ENCODE data around the gene TLE4. TPM values are rescaled to one million over a fixed set of nuclear protein-coding genes. Genes with fewer than 3 reads are reported as not detected.

Gene TLE4
- total and polyA plus RNA-seq, 4 experiments from 2014 or later = 27.9 to 101 (median 72.2) TPM

GRCh38 chr9:79664375-79664831, 92.6 kb downstream of the TLE4 start:
- Histone ChIP-seq H3K36me3 (ENCODE audit: insufficient read depth, low read length) (no peaks in the 10 kb centered on the region), H3K4me3 (ENCODE audit: low read length in 2 of 2) (no peak overlapping the region), H3K9me3 (ENCODE audit: control insufficient read depth in 1 of 2, low read length in 2 of 2) (no peaks in the 10 kb centered on the region), H3K27me3 (ENCODE audit: insufficient read depth, low read length) (no peaks in the 10 kb centered on the region), H3K27ac (ENCODE audit: low read depth, low read length) (no peak overlapping the region), H3K4me1 (ENCODE audit: insufficient read depth, low read length) (peaks cover 21% of the 10 kb centered on the region)
- Mint-ChIP-seq H3K4me3 (no peak overlapping the region), H3K9me3 (peaks cover 0 to 3% (median 0%) of the 10 kb centered on the region in 8 donors), H3K4me1 (peaks cover 35 to 69% (median 51%) of the 10 kb centered on the region in 4 donors), H3K36me3 (peaks cover 21 to 23% of the 10 kb centered on the region in 2 donors), H3K27ac (peak overlapping the region in 2 of 7 donors; percentile 2 to 52), H3K27me3 (no peaks in the 10 kb centered on the region)
- intact Hi-C loops (cut with micrococcal nuclease) = no loop called here
- ChIA-PET CTCF (ENCODE audit: partially characterized antibody) (no interaction called here), POLR2A (ENCODE audit: partially characterized antibody) (no interaction called here)
- no peak for DNase-seq

- POLR2A ChIA-PET (ENCODE audit: partially characterized antibody) = interaction anchor here (0.6 kb wide), 1 partner anchor 33 kb away, joined by 3 read pairs; no protein-coding TSS in a partner anchor
- Mint-ChIP-seq H3K4me1 (peaks cover 42 to 72% (median 54%) of the 10 kb centered on the region in 4 donors), H3K27me3 (no peaks in the 10 kb centered on the region), H3K27ac (peak overlapping the region in 4 of 7 donors; percentile 6 to 37 (median 20)), H3K4me3 (no peak overlapping the region), H3K9me3 (peaks cover 0 to 3% (median 0%) of the 10 kb centered on the region in 8 donors), H3K36me3 (peaks cover 28 to 31% of the 10 kb centered on the region in 2 donors)
- Histone ChIP-seq H3K4me3 (ENCODE audit: low read length in 2 of 2) (no peak overlapping the region), H3K27ac (ENCODE audit: low read depth, low read length) (no peak overlapping the region), H3K36me3 (ENCODE audit: insufficient read depth, low read length) (no peaks in the 10 kb centered on the region), H3K9me3 (ENCODE audit: control insufficient read depth in 1 of 2, low read length in 2 of 2) (no peaks in the 10 kb centered on the region), H3K27me3 (ENCODE audit: insufficient read depth, low read length) (no peaks in the 10 kb centered on the region), H3K4me1 (ENCODE audit: insufficient read depth, low read length) (peaks cover 21% of the 10 kb centered on the region)
- CTCF ChIA-PET (ENCODE audit: partially characterized antibody) = interaction anchor here (0.9 kb wide), 1 partner anchor 84 kb away, joined by 3 read pairs; no protein-coding TSS in a partner anchor
- no peak for DNase-seq
- intact Hi-C loops (cut with micrococcal nuclease) = no loop called here
Measured at GRCh38 chr9:79665369-79665768, 93.6 kb downstream of the TLE4 start.

GRCh38 chr9:79665931-79666330, 94.2 kb downstream of the TLE4 start:
- CTCF ChIA-PET (ENCODE audit: partially characterized antibody) = interaction anchor here (0.9 kb wide), 1 partner anchor 84 kb away, joined by 3 read pairs; no protein-coding TSS in a partner anchor
- DNase-seq = no peak
- no peak overlapping the region for H3K4me3 Mint-ChIP-seq
- H3K27me3 Mint-ChIP-seq = no peaks in the 10 kb centered on the region
- peaks cover 0 to 3% (median 0%) of the 10 kb centered on the region in 8 donors for H3K9me3 Mint-ChIP-seq
- peaks cover 44 to 73% (median 57%) of the 10 kb centered on the region in 4 donors for H3K4me1 Mint-ChIP-seq
- Histone ChIP-seq H3K4me1 (ENCODE audit: insufficient read depth, low read length) (peaks cover 21% of the 10 kb centered on the region), H3K4me3 (ENCODE audit: low read length in 2 of 2) (no peak overlapping the region), H3K27me3 (ENCODE audit: insufficient read depth, low read length) (no peaks in the 10 kb centered on the region), H3K36me3 (ENCODE audit: insufficient read depth, low read length) (no peaks in the 10 kb centered on the region), H3K9me3 (ENCODE audit: control insufficient read depth in 1 of 2, low read length in 2 of 2) (no peaks in the 10 kb centered on the region), H3K27ac (ENCODE audit: low read depth, low read length) (no peak overlapping the region)
- peaks cover 33 to 36% of the 10 kb centered on the region in 2 donors for H3K36me3 Mint-ChIP-seq
- POLR2A ChIA-PET (ENCODE audit: partially characterized antibody) = interaction anchor here (0.6 kb wide), 1 partner anchor 32 kb away, joined by 3 read pairs; no protein-coding TSS in a partner anchor
- H3K27ac Mint-ChIP-seq = peak overlapping the region in 1 of 7 donors; percentile 65
- intact Hi-C loops (cut with micrococcal nuclease) = no loop called here

- H3K36me3 ChIP-seq (ENCODE audit: insufficient read depth, low read length) = no peaks in the 10 kb centered on the region
- H3K27me3 Mint-ChIP-seq = no peaks in the 10 kb centered on the region
- H3K27ac ChIP-seq (ENCODE audit: low read depth, low read length) = no peak overlapping the region
- peaks cover 11% of the 10 kb centered on the region for H3K4me1 ChIP-seq (ENCODE audit: insufficient read depth, low read length)
- H3K4me1 Mint-ChIP-seq = peaks cover 43 to 71% (median 56%) of the 10 kb centered on the region in 4 donors
- H3K9me3 ChIP-seq (ENCODE audit: control insufficient read depth in 1 of 2, low read length in 2 of 2) = no peaks in the 10 kb centered on the region
- intact Hi-C loops (cut with micrococcal nuclease) = no loop called here
- H3K4me3 Mint-ChIP-seq = no peak overlapping the region
- DNase-seq = no peak
- H3K4me3 ChIP-seq (ENCODE audit: low read length in 2 of 2) = no peak overlapping the region
- H3K36me3 Mint-ChIP-seq = peaks cover 35 to 44% of the 10 kb centered on the region in 2 donors
- CTCF ChIA-PET (ENCODE audit: partially characterized antibody) = no interaction called here
- no peaks in the 10 kb centered on the region for H3K27me3 ChIP-seq (ENCODE audit: insufficient read depth, low read length)
- POLR2A ChIA-PET (ENCODE audit: partially characterized antibody) = interaction anchor here (0.7 kb wide), 1 partner anchor 53 kb away, joined by 3 read pairs; no protein-coding TSS in a partner anchor
- no peak overlapping the region for H3K27ac Mint-ChIP-seq
- no peaks in the 10 kb centered on the region for H3K9me3 Mint-ChIP-seq
Measured at GRCh38 chr9:79667120-79667519, 95.4 kb downstream of the TLE4 start.

- peaks cover 38 to 44% of the 10 kb centered on the region in 2 donors for H3K36me3 Mint-ChIP-seq
- intact Hi-C loops (cut with micrococcal nuclease) = no loop called here
- no peaks in the 10 kb centered on the region for H3K9me3 Mint-ChIP-seq
- peaks cover 41 to 71% (median 56%) of the 10 kb centered on the region in 4 donors for H3K4me1 Mint-ChIP-seq
- H3K9me3 ChIP-seq (ENCODE audit: control insufficient read depth in 1 of 2, low read length in 2 of 2) = no peaks in the 10 kb centered on the region
- ChIA-PET CTCF (ENCODE audit: partially characterized antibody) (no interaction called here), POLR2A (ENCODE audit: partially characterized antibody) (no interaction called here)
- no peak for DNase-seq
- no peak overlapping the region for H3K4me3 ChIP-seq (ENCODE audit: low read length in 2 of 2)
- no peaks in the 10 kb centered on the region for H3K27me3 Mint-ChIP-seq
- H3K36me3 ChIP-seq (ENCODE audit: insufficient read depth, low read length) = no peaks in the 10 kb centered on the region
- peaks cover 13% of the 10 kb centered on the region for H3K4me1 ChIP-seq (ENCODE audit: insufficient read depth, low read length)
- no peak overlapping the region for H3K4me3 Mint-ChIP-seq
- no peaks in the 10 kb centered on the region for H3K27me3 ChIP-seq (ENCODE audit: insufficient read depth, low read length)
- H3K27ac ChIP-seq (ENCODE audit: low read depth, low read length) = no peak overlapping the region
- no peak overlapping the region for H3K27ac Mint-ChIP-seq
Measured at GRCh38 chr9:79667817-79668436, 96.2 kb downstream of the TLE4 start.

GRCh38 chr9:79668956-79669355, 97.2 kb downstream of the TLE4 start:
- POLR2A ChIA-PET (ENCODE audit: partially characterized antibody) = no interaction called here
- no peak overlapping the region for H3K27ac ChIP-seq (ENCODE audit: low read depth, low read length)
- DNase-seq = no peak
- peaks cover 18% of the 10 kb centered on the region for H3K4me1 ChIP-seq (ENCODE audit: insufficient read depth, low read length)
- no peak overlapping the region for H3K4me3 Mint-ChIP-seq
- peaks cover 41 to 44% of the 10 kb centered on the region in 2 donors for H3K36me3 Mint-ChIP-seq
- CTCF ChIA-PET (ENCODE audit: partially characterized antibody) = interaction anchor here (1.1 kb wide), 1 partner anchor 9 kb away, joined by 3 read pairs; no protein-coding TSS in a partner anchor
- peaks cover 45 to 71% (median 57%) of the 10 kb centered on the region in 4 donors for H3K4me1 Mint-ChIP-seq
- H3K27me3 ChIP-seq (ENCODE audit: insufficient read depth, low read length) = no peaks in the 10 kb centered on the region
- H3K27ac Mint-ChIP-seq = peak overlapping the region in 1 of 7 donors; percentile 38
- no peaks in the 10 kb centered on the region for H3K9me3 Mint-ChIP-seq
- no peaks in the 10 kb centered on the region for H3K27me3 Mint-ChIP-seq
- intact Hi-C loops (cut with micrococcal nuclease) = no loop called here
- H3K9me3 ChIP-seq (ENCODE audit: control insufficient read depth in 1 of 2, low read length in 2 of 2) = no peaks in the 10 kb centered on the region
- H3K4me3 ChIP-seq (ENCODE audit: low read length in 2 of 2) = no peak overlapping the region
- no peaks in the 10 kb centered on the region for H3K36me3 ChIP-seq (ENCODE audit: insufficient read depth, low read length)

- DNase-seq = no peak
- Mint-ChIP-seq H3K4me1 (peaks cover 45 to 71% (median 59%) of the 10 kb centered on the region in 4 donors), H3K4me3 (peak overlapping the region in 1 of 8 donors; percentile 56), H3K36me3 (peaks cover 40 to 43% of the 10 kb centered on the region in 2 donors), H3K9me3 (no peaks in the 10 kb centered on the region), H3K27me3 (no peaks in the 10 kb centered on the region), H3K27ac (peak overlapping the region in 4 of 7 donors; percentile 38 to 54 (median 48))
- CTCF ChIA-PET (ENCODE audit: partially characterized antibody) = no interaction called here
- no peak overlapping the region for H3K27ac ChIP-seq (ENCODE audit: low read depth, low read length)
- H3K9me3 ChIP-seq (ENCODE audit: control insufficient read depth in 1 of 2, low read length in 2 of 2) = no peaks in the 10 kb centered on the region
- intact Hi-C loops (cut with micrococcal nuclease) = no loop called here
- no peaks in the 10 kb centered on the region for H3K36me3 ChIP-seq (ENCODE audit: insufficient read depth, low read length)
- no peaks in the 10 kb centered on the region for H3K27me3 ChIP-seq (ENCODE audit: insufficient read depth, low read length)
- peaks cover 21% of the 10 kb centered on the region for H3K4me1 ChIP-seq (ENCODE audit: insufficient read depth, low read length)
- POLR2A ChIA-PET (ENCODE audit: partially characterized antibody) = interaction anchor here (1.7 kb wide), 1 partner anchor 99 kb away, joined by 4 read pairs; the partner anchor contains the start of gene TLE4
- H3K4me3 ChIP-seq (ENCODE audit: low read length in 2 of 2) = no peak overlapping the region
Measured at GRCh38 chr9:79670269-79670961, 98.7 kb downstream of the TLE4 start.
